GM10847 (cell line): ENCODE results near the gene CCDC7.

Source experiments
- POLR2A ChIP-seq: IDR thresholded peaks from 2 replicates; pipeline ENCODE4 v1.6.1; 2011; ENCODE audit not compliant: insufficient read length; ENCODE audit errors: extremely low read depth

The CCDC7 gene

GRCh38 chr10:32680803-32681557 is 235.0 kb downstream of the CCDC7 start:
- TF ChIP-seq POLR2A, result no peak

DNA sequence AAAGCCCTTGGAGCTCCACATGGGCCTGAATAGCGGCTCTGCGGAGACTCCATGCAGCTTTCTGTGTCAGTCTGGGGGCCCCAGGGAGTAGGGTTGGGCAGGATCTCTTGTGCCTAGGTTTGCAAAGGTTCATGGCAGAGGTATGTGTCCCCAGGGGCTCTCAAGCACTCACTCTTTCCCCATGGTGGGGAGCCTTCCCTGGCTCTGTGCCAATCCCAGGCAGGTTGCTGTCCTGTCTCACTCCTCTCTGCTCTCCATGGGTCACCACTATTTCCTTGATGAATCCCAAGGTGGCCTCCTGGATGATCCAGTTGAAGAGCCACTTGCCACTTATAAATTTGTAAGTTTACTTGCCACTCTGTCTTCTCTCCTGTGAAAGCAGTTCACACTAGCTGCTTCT is 238.4 kb downstream of the CCDC7 start:
- TF ChIP-seq POLR2A, result no peak

GRCh38 chr10:32687116-32687515 is 241.2 kb downstream of the CCDC7 start:
- TF ChIP-seq POLR2A, result no peak

- no peak for TF ChIP-seq POLR2A
Observed at GRCh38 chr10:32687546-32687945, 241.6 kb downstream of the CCDC7 start.

DNA sequence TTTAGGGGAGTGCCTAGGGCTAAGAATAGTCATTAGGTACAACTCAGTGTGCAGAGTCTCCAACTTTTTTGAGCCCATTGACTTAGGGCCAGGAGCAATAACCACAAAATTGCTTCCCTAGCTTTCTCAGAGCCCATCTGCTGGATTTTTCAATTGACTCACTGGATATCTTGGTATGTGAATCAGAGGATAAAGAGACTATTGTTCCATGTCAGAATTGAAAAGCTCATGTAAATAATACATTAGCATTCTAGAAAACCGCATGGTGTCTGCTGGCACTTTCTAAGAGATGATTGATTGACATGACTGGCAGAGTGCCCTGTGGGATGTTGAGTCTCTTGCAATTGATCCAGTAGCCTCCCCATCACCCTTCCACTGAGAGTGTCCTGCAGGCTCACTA is 246.2 kb downstream of the CCDC7 start:
- no peak for TF ChIP-seq POLR2A

- TF ChIP-seq POLR2A, result no peak
Observed at GRCh38 chr10:32693441-32693979, 247.6 kb downstream of the CCDC7 start.

DNA sequence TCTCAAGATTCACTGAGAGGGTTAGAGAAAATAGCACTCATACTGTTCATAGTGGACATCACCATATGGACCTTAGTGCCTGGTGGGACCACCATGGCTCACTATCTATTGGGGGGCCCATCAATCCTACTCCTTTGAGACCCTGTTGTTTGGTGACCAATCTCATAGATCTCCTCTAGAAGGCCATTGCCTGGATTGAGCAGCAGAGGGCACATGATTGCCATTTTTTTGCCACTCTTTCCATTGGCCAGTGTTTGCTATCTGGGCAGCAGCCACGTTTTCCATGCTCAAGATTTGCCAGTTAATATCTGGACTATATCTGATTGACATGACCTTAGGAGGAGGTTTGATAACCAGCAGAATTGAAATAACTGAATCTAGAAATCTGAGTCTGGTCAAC is 267.6 kb downstream of the CCDC7 start:
- TF ChIP-seq POLR2A, result no peak

DNA sequence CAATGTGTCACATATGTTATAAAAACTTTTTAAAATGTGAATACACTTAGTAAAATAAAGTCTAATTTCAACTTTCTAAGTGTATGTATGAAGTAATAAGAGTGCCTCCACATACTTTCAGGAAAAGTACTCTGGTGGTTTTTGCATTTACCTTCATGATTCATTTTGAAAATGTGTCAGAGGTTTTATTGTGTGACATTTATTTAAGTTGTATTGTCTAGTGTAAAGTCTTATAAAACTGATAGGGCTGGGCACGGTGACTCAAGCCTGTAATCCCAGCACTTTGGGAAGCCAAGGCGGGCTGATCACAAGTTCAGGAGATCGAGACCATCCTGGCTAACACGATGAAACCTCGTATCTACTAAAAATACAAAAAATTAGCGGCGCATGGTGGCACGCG is 285.6 kb downstream of the CCDC7 start:
- TF ChIP-seq POLR2A, result no peak

DNA sequence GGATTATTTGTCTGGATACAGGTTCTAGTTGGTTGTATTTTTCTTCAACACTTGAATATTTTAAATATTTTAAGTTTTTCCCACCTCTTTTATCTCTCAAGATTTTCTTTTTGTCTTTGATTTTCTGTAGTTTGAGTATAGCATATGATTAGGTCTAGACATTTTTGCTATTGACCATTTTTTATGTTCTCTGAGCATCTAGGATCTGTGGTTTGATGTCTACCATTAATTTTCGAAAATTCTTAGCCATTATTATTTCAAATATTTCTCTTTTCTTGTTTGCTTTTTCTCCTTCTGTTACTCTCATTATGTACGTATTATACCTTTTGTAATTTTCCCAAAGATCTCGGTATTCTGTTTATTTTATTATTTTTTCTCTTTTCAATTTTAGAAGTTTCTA is 293.0 kb downstream of the CCDC7 start:
- no peak for TF ChIP-seq POLR2A

DNA sequence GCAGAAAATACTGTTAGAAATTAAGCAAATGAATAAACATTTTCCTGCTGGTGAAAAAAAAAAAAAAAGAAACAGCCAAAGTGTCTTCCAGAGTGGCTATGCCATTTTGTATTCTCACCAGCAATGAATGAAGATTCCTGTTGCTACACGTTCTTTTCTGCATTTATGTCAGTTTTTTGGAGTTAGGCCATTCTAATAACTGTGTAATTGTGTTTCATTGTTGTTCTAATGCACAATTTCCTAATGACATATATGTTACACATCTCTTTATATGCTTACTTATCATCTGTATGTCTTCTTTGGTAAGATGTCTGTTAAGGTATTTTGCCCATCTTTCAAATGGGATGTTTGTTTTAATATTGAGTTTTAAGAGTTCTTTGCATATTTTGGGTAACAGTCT is 298.4 kb downstream of the CCDC7 start:
- no peak for TF ChIP-seq POLR2A

- TF ChIP-seq POLR2A, result no peak
Observed at GRCh38 chr10:32746869-32747268, 300.9 kb downstream of the CCDC7 start.

DNA sequence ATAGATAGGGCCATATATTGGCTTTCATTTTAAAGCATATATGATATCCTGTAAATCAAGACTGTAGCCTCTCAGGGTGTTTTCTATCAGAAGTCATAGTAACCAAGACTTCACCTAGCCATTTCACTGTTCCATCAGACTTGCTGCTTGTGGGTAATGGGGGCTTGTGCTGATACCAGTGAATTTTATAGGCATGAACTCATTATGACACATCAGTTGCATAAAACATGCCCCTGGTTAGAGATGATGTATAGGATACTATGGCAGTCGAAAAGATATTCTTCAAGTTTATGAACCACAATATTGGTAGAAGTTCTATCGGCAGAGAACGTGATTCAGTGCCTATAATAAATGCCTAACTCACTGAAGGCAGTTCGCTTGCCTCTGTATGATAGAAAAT is 305.6 kb downstream of the CCDC7 start:
- no peak for TF ChIP-seq POLR2A

DNA sequence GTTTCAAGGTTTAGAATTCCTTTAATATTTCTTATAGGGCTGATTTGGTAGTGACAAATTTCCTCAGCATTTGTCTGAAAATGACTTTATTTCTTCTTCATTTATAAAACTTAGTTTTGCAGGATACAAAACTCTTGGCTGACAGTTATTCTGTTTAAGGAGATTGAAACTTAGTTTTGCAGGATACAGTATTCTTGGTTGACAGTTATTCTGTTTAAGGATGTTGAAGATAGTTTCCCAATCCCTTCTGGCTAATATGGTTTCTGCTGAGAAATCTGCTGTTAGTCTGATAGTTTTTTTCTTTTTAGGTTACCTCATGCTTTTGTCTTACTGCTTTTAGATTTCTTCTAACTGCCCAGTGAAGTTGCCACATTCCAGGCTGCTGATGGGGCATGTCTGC is 325.3 kb downstream of the CCDC7 start:
- no peak for TF ChIP-seq POLR2A

DNA sequence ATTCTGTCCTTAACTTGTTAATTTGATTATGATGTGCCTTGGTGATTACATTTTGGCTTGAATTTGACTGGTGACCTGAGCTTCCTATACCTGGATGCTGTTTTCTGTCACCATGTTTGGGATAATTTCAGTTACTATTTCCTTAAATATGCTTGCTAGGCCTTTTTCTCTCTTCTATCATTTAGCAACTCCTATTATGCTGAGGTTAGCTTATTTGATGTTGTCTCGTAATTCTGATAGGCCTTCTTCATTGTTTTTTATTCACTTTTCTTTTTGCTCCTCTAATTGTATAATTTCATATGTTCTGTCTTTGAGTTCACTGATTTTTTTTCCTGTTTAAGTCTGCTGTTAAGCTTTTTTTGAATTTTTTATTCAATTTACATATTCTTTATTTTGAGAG is 327.2 kb downstream of the CCDC7 start:
- TF ChIP-seq POLR2A, result no peak

GRCh38 chr10:32786968-32787367 is 341.0 kb downstream of the CCDC7 start:
- TF ChIP-seq POLR2A, result no peak

DNA sequence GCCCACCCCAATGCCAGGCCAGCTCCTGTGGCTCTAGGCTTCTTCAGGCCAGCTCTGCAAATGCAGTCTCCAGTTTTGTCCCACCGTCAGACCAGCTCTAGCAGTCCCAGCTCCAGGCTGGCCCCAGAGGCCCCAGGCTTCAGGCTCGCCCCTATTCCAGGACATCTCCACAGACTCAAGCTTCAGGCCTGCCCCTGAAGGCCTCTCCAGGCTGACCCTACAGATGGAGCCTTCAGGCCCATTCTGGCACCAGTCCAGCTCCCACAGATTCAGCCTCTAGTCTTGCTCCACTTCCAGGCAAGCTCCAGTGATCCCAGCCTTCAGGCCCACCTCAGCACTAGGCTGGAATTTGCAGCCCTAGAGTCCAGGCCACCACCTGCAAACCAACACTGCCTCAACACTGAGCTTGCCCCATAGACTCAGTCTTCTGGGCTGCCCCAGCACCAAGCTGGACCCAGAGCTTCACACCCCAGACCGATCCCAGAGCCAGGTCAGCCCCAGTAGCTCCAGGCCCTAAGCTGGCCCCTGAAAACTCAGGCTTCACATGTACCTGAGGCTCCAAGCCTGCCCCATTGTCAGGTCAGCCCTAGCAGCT is 341.8 kb downstream of the CCDC7 start:
- no peak for TF ChIP-seq POLR2A

GRCh38 chr10:32788359-32788758 is 342.4 kb downstream of the CCDC7 start:
- no peak for TF ChIP-seq POLR2A
